NAMALWA (cell line): ENCODE measurements around the gene AP1AR.
A peak's percentile ranks its signal among the peaks of the same experiment; 100 is the strongest.

ENCODE experiments used
- DNase-seq: peaks from one replicate; pipeline ENCODE4 v3.0.0-alpha.2; 2015; ENCODE audit warnings: low spot score

Gene AP1AR

GRCh38 chr4:112312610-112313239 is 81.1 kb downstream of the AP1AR start:
- peak; percentile 48 for DNase-seq

GRCh38 chr4:112315446-112315845 is 83.9 kb downstream of the AP1AR start:
- DNase-seq: no peak

GRCh38 chr4:112316360-112316759 is 84.8 kb downstream of the AP1AR start:
- no peak for DNase-seq

- DNase-seq: no peak
These were observed 86.9 kb downstream of the AP1AR start for GRCh38 chr4:112318239-112319142.
